Stimulated activated CD8-positive, alpha-beta memory T cell treated with anti-CD3 and anti-CD28 coated beads, Interleukin-4, amount 100 ng/mL, for 24 hours (primary cell): ENCODE results near the gene ATP1B1.

Source experiments
- DNase-seq: peaks from one replicate; pipeline ENCODE4 v3.0.0-alpha.2; 2020; ENCODE audit warnings: low read depth

The ATP1B1 gene

GRCh38 chr1:169106095-169106920 is at the start of gene ATP1B1:
Gene ATP1B1, plus strand, starts transcription at chr1:169106690. Its CDS starts 140 bp downstream, at chr1:169106830.
- DNase-seq, result peak; percentile 79

GRCh38 chr1:169059421-169059820 is 47.1 kb upstream of the ATP1B1 start:
- DNase-seq, result no peak

- DNase-seq, result no peak
Measured at GRCh38 chr1:169060043-169060722, 46.3 kb upstream of the ATP1B1 start.

- DNase-seq, result no peak
Measured at GRCh38 chr1:169060919-169061639, 45.4 kb upstream of the ATP1B1 start.

- no peak for DNase-seq
Measured at GRCh38 chr1:169062152-169062551, 44.3 kb upstream of the ATP1B1 start.

GRCh38 chr1:169064103-169064502 is 42.4 kb upstream of the ATP1B1 start:
- no peak for DNase-seq

GRCh38 chr1:169070547-169070946 is 35.9 kb upstream of the ATP1B1 start:
- DNase-seq, result no peak

GRCh38 chr1:169070958-169071357 is 35.5 kb upstream of the ATP1B1 start:
- DNase-seq, result no peak

GRCh38 chr1:169072945-169073725 is 33.4 kb upstream of the ATP1B1 start:
- no peak for DNase-seq

GRCh38 chr1:169078163-169078883 is 28.2 kb upstream of the ATP1B1 start:
- DNase-seq, result no peak

- DNase-seq, result no peak
Measured at GRCh38 chr1:169081503-169082123, 24.9 kb upstream of the ATP1B1 start.

GRCh38 chr1:169085911-169086310 is 20.6 kb upstream of the ATP1B1 start:
- no peak for DNase-seq

GRCh38 chr1:169086603-169087455 is 19.7 kb upstream of the ATP1B1 start:
- DNase-seq, result no peak

- DNase-seq, result no peak
Measured at GRCh38 chr1:169087876-169088275, 18.6 kb upstream of the ATP1B1 start.

GRCh38 chr1:169089776-169090175 is 16.7 kb upstream of the ATP1B1 start:
- no peak for DNase-seq

GRCh38 chr1:169090308-169090899 is 16.1 kb upstream of the ATP1B1 start:
- no peak for DNase-seq

- no peak for DNase-seq
Measured at GRCh38 chr1:169090900-169091311, 15.6 kb upstream of the ATP1B1 start.

- no peak for DNase-seq
Measured at GRCh38 chr1:169091480-169091941, 15.0 kb upstream of the ATP1B1 start.

- no peak for DNase-seq
Measured at GRCh38 chr1:169092399-169092798, 14.1 kb upstream of the ATP1B1 start.
